Measurements from ENCODE around the gene ACYP2.
A peak's percentile ranks its signal among the peaks of the same experiment; 100 is the strongest.
"Not testable (repeated sequence)": the region's sequence is repeated elsewhere in the genome, so short reads cannot be mapped to it uniquely, and the experiment has no call there.

ACYP2 gene

GRCh38 chr2:54294665-54295064 lies 179.2 kb downstream of the ACYP2 start:
- POLR2A ChIA-PET; H3K4me3 ChIP-seq (ENCODE audit: low read depth, low read length); H3K4me1 ChIP-seq (ENCODE audit: control insufficient read depth, insufficient read depth, low read length); H3K36me3 ChIP-seq (ENCODE audit: control insufficient read depth in 2 of 2, insufficient read depth in 1 of 2, low read length in 2 of 2); H3K9me3 ChIP-seq (ENCODE audit: control insufficient read depth, insufficient read depth, low read depth, low read length); CTCF ChIA-PET; H3K27ac ChIP-seq (ENCODE audit: extremely low read depth, low read depth, low read length): not testable (repeated sequence)

GRCh38 chr2:54295911-54296310 lies 180.5 kb downstream of the ACYP2 start:
- H3K9me3 ChIP-seq (ENCODE audit: control insufficient read depth, insufficient read depth, low read depth, low read length) = no peaks in the 10 kb centered on the region
- H3K27ac ChIP-seq (ENCODE audit: extremely low read depth, low read depth, low read length) = no peak overlapping the region
- H3K4me1 ChIP-seq (ENCODE audit: control insufficient read depth, insufficient read depth, low read length) = no peaks in the 10 kb centered on the region; the same call in 1 of the 2 replicates
- no peak overlapping the region for H3K4me3 ChIP-seq (ENCODE audit: low read depth, low read length)
- 0 out of 2 replicates have a peak, but pooled peaks have one; percentile 22 for TF ChIP-seq ZBTB44 (tag by site-specific recombination; IDR thresholded peaks at IDR 0.05)
- TF ChIP-seq ZNF692 (tag by site-specific recombination; IDR thresholded peaks at IDR 0.05) = 0 out of 2 replicates have a peak, but pooled peaks have one; percentile 30
- TF ChIP-seq SCRT2 (tag by site-specific recombination; IDR thresholded peaks at IDR 0.05) = peak; percentile 80
- TF ChIP-seq ATF2 (tag by site-specific recombination; IDR thresholded peaks at IDR 0.05; ENCODE audit: low read depth) = no peak
- TF ChIP-seq SP7 (tag by site-specific recombination; IDR thresholded peaks at IDR 0.05) = 0 out of 2 replicates have a peak, but pooled peaks have one; percentile 33
- no peak for TF ChIP-seq ZNF792 (tag by site-specific recombination; IDR thresholded peaks at IDR 0.05)
- 0 out of 2 replicates have a peak, but pooled peaks have one; percentile 18 for TF ChIP-seq ZNF600 (tag by site-specific recombination; IDR thresholded peaks at IDR 0.05)
- POLR2A ChIA-PET = no interaction called here
- CTCF ChIA-PET = no interaction called here
- H3K36me3 ChIP-seq (ENCODE audit: control insufficient read depth in 2 of 2, insufficient read depth in 1 of 2, low read length in 2 of 2) = no peaks in the 10 kb centered on the region

- ChIA-PET CTCF (no interaction called here), POLR2A (no interaction called here)
- no peaks in the 10 kb centered on the region; the same call in 1 of the 2 replicates for H3K4me1 ChIP-seq (ENCODE audit: control insufficient read depth, insufficient read depth, low read length)
- TF ChIP-seq ZNF654 (tag by site-specific recombination; IDR thresholded peaks at IDR 0.05; ENCODE audit: low read depth) = no peak
- no peaks in the 10 kb centered on the region for H3K36me3 ChIP-seq (ENCODE audit: control insufficient read depth in 2 of 2, insufficient read depth in 1 of 2, low read length in 2 of 2)
- no peak overlapping the region for H3K4me3 ChIP-seq (ENCODE audit: low read depth, low read length)
- no peaks in the 10 kb centered on the region for H3K9me3 ChIP-seq (ENCODE audit: control insufficient read depth, insufficient read depth, low read depth, low read length)
- H3K27ac ChIP-seq (ENCODE audit: extremely low read depth, low read depth, low read length) = no peak overlapping the region
Measured at GRCh38 chr2:54298514-54298913, 183.1 kb downstream of the ACYP2 start.

GRCh38 chr2:54303631-54304030 lies 188.2 kb downstream of the ACYP2 start:
- H3K36me3 ChIP-seq (ENCODE audit: control insufficient read depth in 2 of 2, insufficient read depth in 1 of 2, low read length in 2 of 2) = no peaks in the 10 kb centered on the region
- TF ChIP-seq ZNF664 (tag by site-specific recombination; IDR thresholded peaks at IDR 0.05) (no peak), KLF16 (tag by site-specific recombination; IDR thresholded peaks at IDR 0.05) (no peak), ZNF571 (tag by site-specific recombination; IDR thresholded peaks at IDR 0.05) (no peak), ZSCAN4 (tag by site-specific recombination; IDR thresholded peaks at IDR 0.05) (no peak), ZNF510 (tag by site-specific recombination; IDR thresholded peaks at IDR 0.05; ENCODE audit: insufficient replicate concordance) (peak; percentile 95)
- no peak overlapping the region for H3K27ac ChIP-seq (ENCODE audit: extremely low read depth, low read depth, low read length)
- H3K4me1 ChIP-seq (ENCODE audit: control insufficient read depth, insufficient read depth, low read length) = no peaks in the 10 kb centered on the region
- ChIA-PET CTCF (no interaction called here), POLR2A (interaction anchor here (0.6 kb wide), 1 partner anchor 243 kb away, joined by 3 read pairs; no protein-coding TSS in a partner anchor)
- no peak overlapping the region for H3K4me3 ChIP-seq (ENCODE audit: low read depth, low read length)
- no peaks in the 10 kb centered on the region for H3K9me3 ChIP-seq (ENCODE audit: control insufficient read depth, insufficient read depth, low read depth, low read length)

All from HEK293 (cell line).